HG03066 (cell line): ENCODE measurements around the gene NMNAT2.
"Not testable (repeated sequence)": the region's sequence is repeated elsewhere in the genome, so short reads cannot be mapped to it uniquely, and the experiment has no call there.

Experiments
- ATAC-seq: cut with Tn5 transposase; IDR thresholded peaks from one replicate; pipeline ENCODE4 v1.9.1; 2021; ENCODE audit warnings: low read depth; ENCODE audit not compliant: unreplicated experiment

The NMNAT2 gene

GRCh38 chr1:183417772-183418491 lies at the start of gene NMNAT2:
TSS of gene NMNAT2 (minus strand) at chr1:183418380. CDS start at chr1:183418267, 113 bp downstream.
- ATAC-seq, result no peak

GRCh38 chr1:183467687-183468086 lies 49.5 kb upstream of the NMNAT2 start:
- no peak for ATAC-seq

- ATAC-seq, result no peak
Observed at GRCh38 chr1:183466781-183467180, 48.6 kb upstream of the NMNAT2 start.

GRCh38 chr1:183463566-183463965 lies 45.4 kb upstream of the NMNAT2 start:
- no peak for ATAC-seq

- ATAC-seq, result no peak
Observed at GRCh38 chr1:183461350-183461749, 43.2 kb upstream of the NMNAT2 start.

GRCh38 chr1:183460596-183460995 lies 42.4 kb upstream of the NMNAT2 start:
- no peak for ATAC-seq

- ATAC-seq, result no peak
Observed at GRCh38 chr1:183457449-183457848, 39.3 kb upstream of the NMNAT2 start.

- no peak for ATAC-seq
Observed at GRCh38 chr1:183456826-183457225, 38.6 kb upstream of the NMNAT2 start.

- no peak for ATAC-seq
Observed at GRCh38 chr1:183454377-183454776, 36.2 kb upstream of the NMNAT2 start.

GRCh38 chr1:183450093-183450492 lies 31.9 kb upstream of the NMNAT2 start:
- ATAC-seq, result no peak

- ATAC-seq, result no peak
Observed at GRCh38 chr1:183449223-183449770, 31.1 kb upstream of the NMNAT2 start.

- no peak for ATAC-seq
Observed at GRCh38 chr1:183444243-183444642, 26.1 kb upstream of the NMNAT2 start.

- ATAC-seq, result no peak
Observed at GRCh38 chr1:183443466-183443865, 25.3 kb upstream of the NMNAT2 start.

- ATAC-seq, result no peak
Observed at GRCh38 chr1:183443011-183443410, 24.8 kb upstream of the NMNAT2 start.

- ATAC-seq, result no peak
Observed at GRCh38 chr1:183438060-183438459, 19.9 kb upstream of the NMNAT2 start.

GRCh38 chr1:183435497-183435896 lies 17.3 kb upstream of the NMNAT2 start:
- no peak for ATAC-seq

GRCh38 chr1:183433703-183434102 lies 15.5 kb upstream of the NMNAT2 start:
- no peak for ATAC-seq

GRCh38 chr1:183432548-183432875 lies 14.3 kb upstream of the NMNAT2 start:
- no peak for ATAC-seq

GRCh38 chr1:183431840-183432547 lies 13.8 kb upstream of the NMNAT2 start:
- ATAC-seq, result no peak

GRCh38 chr1:183427591-183427990 lies 9.4 kb upstream of the NMNAT2 start:
- not testable (repeated sequence) for ATAC-seq

- no peak for ATAC-seq
Observed at GRCh38 chr1:183424691-183425090, 6.5 kb upstream of the NMNAT2 start.

GRCh38 chr1:183423541-183423940 lies 5.4 kb upstream of the NMNAT2 start:
- ATAC-seq, result no peak
